Activated B cell treated with CpG ODN at 0.5 μM for 24 hours (primary cell): ENCODE measurements around the gene SRRT. TPM values are rescaled to one million over a fixed set of nuclear protein-coding genes. Genes with fewer than 3 reads are reported as not detected.
A peak's percentile ranks its signal among the peaks of the same experiment; 100 is the strongest.

ENCODE experiments used
- ATAC-seq: fragments of 200-7000 bp; cut with Tn5 transposase; one replicate; pipeline ENCODE4 v1.10.0; 2021; ENCODE audit warnings: low read depth, mild to moderate bottlenecking, moderate library complexity
- CTCF ChIA-PET: fragments of 350-600 bp; sonication (Branson Sonifier 250); formaldehyde crosslinking; loops from one replicate; lab custom pipeline; 2021; ENCODE audit warnings: antibody characterized with exemption; lab: Charles Lee
- POLR2A ChIA-PET: fragments of 350-600 bp; sonication (Branson Sonifier 250); formaldehyde crosslinking; loops from one replicate; lab custom pipeline; 2021; ENCODE audit warnings: antibody characterized with exemption; lab: Charles Lee
- DNase-seq: peaks from one replicate; pipeline ENCODE4 v3.0.0; 2022
- H3K27ac Mint-ChIP-seq: one replicate; pipeline ENCODE4 v1.8.0; 2020; ENCODE audit warnings: mixed read lengths
- H3K27me3 Mint-ChIP-seq: one replicate; pipeline ENCODE4 v1.8.0; 2021; ENCODE audit warnings: mixed read lengths
- H3K36me3 Mint-ChIP-seq: one replicate; pipeline ENCODE4 v1.8.0; 2021; ENCODE audit warnings: low read depth, mixed read lengths
- H3K4me1 Mint-ChIP-seq: one replicate; pipeline ENCODE4 v1.8.0; 2021; ENCODE audit warnings: mixed read lengths
- H3K4me3 Mint-ChIP-seq: one replicate; pipeline ENCODE4 v1.8.0; 2020; ENCODE audit warnings: mild to moderate bottlenecking, mixed read lengths
- H3K9me3 Mint-ChIP-seq: one replicate; pipeline ENCODE4 v1.8.0; 2020; ENCODE audit warnings: mixed read lengths
- intact Hi-C: fragments of 100-400 bp; cut with micrococcal nuclease; formaldehyde crosslinking; loops from one replicate; pipeline ENCODE4 v1.15.1; 2024
- total RNA-seq: library from RNA; stranded (reverse); gene quantifications from 2 replicates; pipeline ENCODE4 v1.2.3, GENCODE V29; 2022
- TF ChIP-seq, protein P1 (sequence below): fragments of 200-600 bp; IDR thresholded peaks from one replicate; pipeline ENCODE4 v1.8.0; 2022; ENCODE audit warnings: antibody characterized with exemption, mild to moderate bottlenecking

Gene SRRT
- total RNA-seq, 1 donor from 2014 or later = 244 TPM

DNA sequence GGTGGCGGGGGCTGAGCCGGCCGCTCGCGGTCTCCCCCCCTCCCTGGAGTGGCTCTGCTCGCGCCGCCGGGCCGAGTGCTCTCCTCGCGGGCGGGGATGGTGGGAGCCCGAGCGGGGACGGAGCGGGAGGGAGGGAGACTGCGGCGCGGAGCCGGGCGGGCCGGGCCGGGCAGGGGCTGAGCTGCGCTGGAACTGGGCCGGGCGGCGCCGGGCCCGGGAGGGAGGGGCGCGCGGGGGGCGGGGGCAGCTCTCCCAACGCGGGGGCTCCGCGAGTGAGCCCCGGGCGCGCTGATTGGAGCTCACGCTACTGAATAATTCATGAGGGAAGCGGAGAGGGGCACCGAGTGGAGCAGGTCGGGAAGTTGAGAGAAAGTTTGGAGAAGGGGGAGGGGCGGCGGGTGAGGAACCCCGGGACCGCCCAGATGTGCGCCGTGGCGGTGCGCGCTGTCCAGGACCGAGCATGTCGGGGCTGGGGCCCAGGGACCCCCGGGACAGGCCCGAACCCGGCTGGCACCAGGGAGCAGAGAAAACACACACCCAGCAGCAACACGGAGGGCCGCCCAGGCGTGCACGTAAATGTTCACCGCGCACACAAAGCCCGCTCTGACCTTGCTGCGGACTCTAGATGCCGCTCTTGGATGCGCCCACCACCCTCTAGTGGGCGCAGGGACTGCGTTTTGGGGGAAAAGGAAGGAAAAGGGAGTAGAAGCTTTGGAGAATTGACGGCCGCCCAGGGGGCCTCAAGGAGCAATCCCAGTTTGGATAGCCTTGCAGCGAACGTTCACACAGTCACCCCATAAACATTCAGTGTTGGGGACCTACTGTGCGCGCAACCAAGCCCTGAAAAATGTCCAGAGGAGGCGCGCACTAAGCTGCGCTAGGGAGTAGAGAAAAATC is 47.3 kb upstream of the SRRT start, which contains the start of gene EPHB4:
EPHB4 (minus strand) TSS at position 194 of the 897 bp plus-strand sequence. CDS start 493 bp downstream, outside the sequence.
- H3K27me3 Mint-ChIP-seq = peaks cover 36% of the 10 kb centered on the region
- CTCF ChIA-PET = interaction anchor here (1.0 kb wide), 1 partner anchor 122 kb away, joined by 3 read pairs; the partner anchor contains the start of gene POP7
- intact Hi-C loops = loop anchor here (2.0 kb wide), 1 partner anchor 25 kb away; the partner anchor contains the start of gene SLC12A9

DNA sequence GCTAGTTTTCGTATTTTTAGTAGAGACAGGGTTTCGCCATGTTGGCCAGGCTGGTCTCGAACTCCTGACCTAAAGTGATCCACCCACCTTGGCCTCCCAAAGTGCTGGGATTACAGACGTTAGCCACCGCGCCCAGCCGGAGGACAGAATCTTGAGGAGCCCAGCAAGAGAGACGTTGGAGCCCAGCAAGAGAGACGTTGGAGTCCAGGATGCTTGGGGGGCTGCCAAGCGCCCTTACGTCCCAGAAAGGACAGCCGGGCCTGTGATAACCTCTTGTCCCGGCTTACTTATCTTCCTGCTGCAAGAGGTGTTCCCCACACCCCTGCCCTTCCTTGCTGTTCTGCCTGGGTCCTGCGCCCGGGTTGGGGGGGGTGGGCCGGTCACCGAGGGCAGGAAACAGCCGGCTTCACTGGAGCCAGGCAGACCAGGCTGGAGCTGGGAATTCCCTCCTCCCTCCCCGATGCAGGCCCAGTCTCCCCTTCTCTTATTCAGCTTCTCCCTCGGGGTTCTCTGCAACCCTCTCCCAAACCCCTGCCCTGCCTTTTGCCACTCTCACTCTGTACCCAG is 45.7 kb upstream of the SRRT start:
- peaks cover 18% of the 10 kb centered on the region for H3K4me1 Mint-ChIP-seq
- POLR2A ChIA-PET = no interaction called here
- H3K27me3 Mint-ChIP-seq = peaks cover 30% of the 10 kb centered on the region

More for the DNA sequence above, 47.3 kb upstream of the SRRT start, which contains the start of gene EPHB4:
- ATAC-seq = peak; percentile 49
- Mint-ChIP-seq H3K27ac (no peak within 1 kb of the TSS), H3K4me3 (peak within 1 kb of the TSS; percentile 71), H3K36me3 (no peaks in the 10 kb centered on the region), H3K4me1 (peaks cover 18% of the 10 kb centered on the region), H3K9me3 (no peaks in the 10 kb centered on the region)
- TF ChIP-seq, protein P1, sequence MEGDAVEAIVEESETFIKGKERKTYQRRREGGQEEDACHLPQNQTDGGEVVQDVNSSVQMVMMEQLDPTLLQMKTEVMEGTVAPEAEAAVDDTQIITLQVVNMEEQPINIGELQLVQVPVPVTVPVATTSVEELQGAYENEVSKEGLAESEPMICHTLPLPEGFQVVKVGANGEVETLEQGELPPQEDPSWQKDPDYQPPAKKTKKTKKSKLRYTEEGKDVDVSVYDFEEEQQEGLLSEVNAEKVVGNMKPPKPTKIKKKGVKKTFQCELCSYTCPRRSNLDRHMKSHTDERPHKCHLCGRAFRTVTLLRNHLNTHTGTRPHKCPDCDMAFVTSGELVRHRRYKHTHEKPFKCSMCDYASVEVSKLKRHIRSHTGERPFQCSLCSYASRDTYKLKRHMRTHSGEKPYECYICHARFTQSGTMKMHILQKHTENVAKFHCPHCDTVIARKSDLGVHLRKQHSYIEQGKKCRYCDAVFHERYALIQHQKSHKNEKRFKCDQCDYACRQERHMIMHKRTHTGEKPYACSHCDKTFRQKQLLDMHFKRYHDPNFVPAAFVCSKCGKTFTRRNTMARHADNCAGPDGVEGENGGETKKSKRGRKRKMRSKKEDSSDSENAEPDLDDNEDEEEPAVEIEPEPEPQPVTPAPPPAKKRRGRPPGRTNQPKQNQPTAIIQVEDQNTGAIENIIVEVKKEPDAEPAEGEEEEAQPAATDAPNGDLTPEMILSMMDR = no peak
- POLR2A ChIA-PET = interaction anchor here (0.6 to 1.2 kb wide), 3 partner anchors 24 to 1810 kb away, joined by 3 to 4 read pairs (median 3); no protein-coding TSS in a partner anchor
- DNase-seq = no peak

DNA sequence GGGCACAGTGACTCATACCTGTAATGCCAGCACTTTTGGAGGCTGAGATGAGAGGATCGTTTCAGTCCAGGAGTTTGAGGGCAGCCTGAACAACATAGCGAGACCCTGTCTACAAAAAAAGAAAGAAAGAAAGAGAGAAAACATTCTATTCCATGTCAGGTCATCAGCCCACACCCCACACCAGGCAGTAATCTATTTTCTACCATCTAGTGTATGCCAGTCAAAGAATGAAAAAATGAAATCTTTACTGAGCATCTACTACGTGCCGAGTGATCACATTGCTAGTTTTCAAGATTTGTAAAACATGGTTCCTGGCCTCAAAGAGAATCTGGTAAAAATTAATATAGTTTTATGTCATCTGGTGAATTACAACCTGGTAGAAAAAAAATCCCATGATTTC is 44.5 kb upstream of the SRRT start:
- H3K36me3 Mint-ChIP-seq = no peaks in the 10 kb centered on the region
- ChIA-PET CTCF (no interaction called here), POLR2A (no interaction called here)
- intact Hi-C loops = no loop called here
- DNase-seq (no peak), ATAC-seq (no peak)
- peaks cover 18% of the 10 kb centered on the region for H3K4me1 Mint-ChIP-seq
- H3K9me3 Mint-ChIP-seq = no peaks in the 10 kb centered on the region
- H3K27ac Mint-ChIP-seq = no peak overlapping the region
- TF ChIP-seq, protein P1 = no peak
- no peak overlapping the region for H3K4me3 Mint-ChIP-seq
- H3K27me3 Mint-ChIP-seq = peaks cover 24% of the 10 kb centered on the region

More for the DNA sequence above, 45.7 kb upstream of the SRRT start:
- TF ChIP-seq, protein P1 = no peak
- Mint-ChIP-seq H3K27ac (no peak overlapping the region), H3K36me3 (no peaks in the 10 kb centered on the region), H3K9me3 (no peaks in the 10 kb centered on the region), H3K4me3 (peak overlapping the region; percentile 46)
- intact Hi-C loops = no loop called here
- DNase-seq (no peak), ATAC-seq (no peak)
- CTCF ChIA-PET = no interaction called here

DNA sequence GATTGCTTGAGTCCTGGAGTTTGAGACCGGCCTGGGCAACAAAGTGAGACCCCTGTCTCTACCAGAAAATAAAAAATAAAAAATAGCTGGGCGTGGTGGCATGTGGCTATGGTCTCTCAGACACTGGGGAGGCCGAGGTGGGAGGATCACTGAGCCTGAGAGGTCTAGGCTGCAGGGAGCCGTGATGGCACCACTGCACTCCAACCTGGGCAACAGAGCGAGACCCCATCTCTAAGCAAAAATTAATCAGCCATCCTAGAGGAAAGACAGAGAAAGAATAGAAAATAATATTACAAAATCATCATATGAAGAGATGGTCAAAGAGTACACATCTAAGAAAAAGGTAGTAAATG is 42.6 kb upstream of the SRRT start:
- no peak overlapping the region for H3K4me3 Mint-ChIP-seq
- peaks cover 23% of the 10 kb centered on the region for H3K4me1 Mint-ChIP-seq
- no peak for ATAC-seq
- peaks cover 13% of the 10 kb centered on the region for H3K27me3 Mint-ChIP-seq
- H3K27ac Mint-ChIP-seq = no peak overlapping the region
- no peaks in the 10 kb centered on the region for H3K36me3 Mint-ChIP-seq
- no peaks in the 10 kb centered on the region for H3K9me3 Mint-ChIP-seq
- no peak for DNase-seq
- POLR2A ChIA-PET = no interaction called here
- TF ChIP-seq, protein P1 = no peak
- intact Hi-C loops = no loop called here
- CTCF ChIA-PET = interaction anchor here (2.2 kb wide), 1 partner anchor 20 kb away, joined by 6 read pairs; the partner anchor contains the start of gene SLC12A9
